GM12892 (cell line): Measurements from ENCODE around the gene TMEM127.

ENCODE experiments used
- POLR2A ChIP-seq: IDR thresholded peaks from 2 replicates; pipeline ENCODE4 v1.6.1; 2011; ENCODE audit warnings: low read depth, low read length, control low read depth
- POLR2AphosphoS5 ChIP-seq: IDR thresholded peaks from 2 replicates; pipeline ENCODE4 v1.6.1; 2011; ENCODE audit warnings: low read depth, low read length, control low read depth

DNA sequence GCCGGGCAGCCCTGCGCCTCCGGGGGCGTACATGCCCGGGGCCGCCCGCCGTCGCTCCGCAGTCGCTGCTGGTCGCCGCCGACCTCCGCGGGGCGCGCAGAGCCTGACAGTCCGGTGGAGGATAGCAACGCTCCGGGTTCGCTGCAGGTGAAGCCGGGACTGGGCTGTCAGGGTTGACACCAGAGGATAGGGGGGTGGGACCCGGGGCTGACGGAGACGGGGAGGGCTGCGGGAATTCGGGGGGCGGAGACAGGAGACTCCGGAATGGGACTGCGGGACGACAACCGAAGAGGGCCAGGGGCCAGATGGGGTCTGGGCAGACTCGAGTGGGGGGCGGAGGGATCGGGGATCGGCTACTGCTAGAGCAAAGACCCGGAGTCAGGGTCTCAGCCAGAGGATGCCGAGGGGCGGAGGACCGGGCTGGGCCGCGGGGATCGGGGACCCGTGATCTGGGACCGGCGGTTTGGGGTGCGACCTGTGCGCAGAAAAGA lies 403 bp downstream of the TMEM127 start:
- TF ChIP-seq POLR2AphosphoS5 (no peak), POLR2A (no peak)
